HepG2 (cell line): ENCODE measurements around the gene HDGFL3. TPM values are rescaled to one million over a fixed set of nuclear protein-coding genes. Genes with fewer than 3 reads are reported as not detected.

Experiments used
- ATAC-seq: fragments of 200-7000 bp; cut with Tn5 transposase; 3 replicates; pipeline ENCODE4 v1.9.1; 2020; ENCODE audit warnings: mild to moderate bottlenecking, moderate library complexity
- BruUV-seq: library from RNA; stranded (reverse); fragments of 400-500 nt; replicated peaks from 2 replicates; lab custom pipeline; 2021; lab: Mats Ljungman, UMichigan
- CTCF ChIA-PET: fragments of 300-600 bp; formaldehyde crosslinking; extraction: SDS; loops from one replicate; lab custom pipeline; 2021; ENCODE audit warnings: low total read pairs, inconsistent platforms, low intra/inter-chr PET ratio; lab: Yijun Ruan, JAX
- POLR2A ChIA-PET: fragments of 350-600 bp; sonication (Branson Sonifier 250); formaldehyde crosslinking; loops from one replicate; lab custom pipeline; 2020; ENCODE audit warnings: antibody characterized with exemption, inconsistent platforms; lab: Yijun Ruan, JAX
- DNase-seq: peaks from one replicate; pipeline ENCODE4 v3.0.0-alpha.2; 2015; ENCODE audit warnings: low spot score
- FAIRE-seq: peaks from 3 replicates; lab custom pipeline; 2011; peaks lifted over from hg19 to GRCh38; lab: Jason Lieb, UNC
- H2AFZ ChIP-seq: one replicate; pipeline ENCODE4 v1.6.1; 2011; ENCODE audit warnings: low read length, inconsistent platforms
- H3K27ac ChIP-seq: fragments of 300-600 bp; 3 replicates; pipeline ENCODE4 v1.8.0; 2011; ENCODE audit warnings: mixed run types, mild to moderate bottlenecking, mixed read lengths, low read length, inconsistent platforms; ENCODE audit not compliant: insufficient read depth; ENCODE audit errors: extremely low read length
- H3K27me3 ChIP-seq, 2 experiments: fragments of 200-600 bp in 1 of 2; 2 replicates in 1 of 2; 3 replicates in 1 of 2; pipeline versions ENCODE4 v1.6.0 to v1.8.0; 2011; ENCODE audit warnings: low read length in 2 of 2, mild to moderate bottlenecking in 2 of 2, moderate library complexity in 2 of 2, inconsistent platforms in 1 of 2; ENCODE audit not compliant: insufficient read depth in 2 of 2, control insufficient read depth in 1 of 2
- H3K36me3 ChIP-seq, 2 experiments: fragments of 200-600 bp in 1 of 2; replicated peaks in 1 of 2; 2 replicates in 1 of 2; 3 replicates in 1 of 2; pipeline versions ENCODE4 v1.5.1 to v1.8.0; 2011; ENCODE audit warnings: low read length in 2 of 2, inconsistent platforms in 1 of 2; ENCODE audit not compliant: insufficient read depth in 2 of 2, control insufficient read depth in 1 of 2
- H3K4me1 ChIP-seq: 2 replicates; pipeline ENCODE4 v1.5.1; 2012; ENCODE audit warnings: low read length, inconsistent platforms; ENCODE audit not compliant: insufficient read depth
- H3K4me2 ChIP-seq: 2 replicates; pipeline ENCODE4 v1.6.0; 2011; ENCODE audit warnings: low read depth, low read length, inconsistent platforms
- H3K4me3 ChIP-seq, 3 experiments: fragments of 200-600 bp in 1 of 3; sonication (generic), shearing (Covaris generic) in 1 of 3; replicated peaks in 1 of 3; 2 replicates each; pipeline ENCODE4 v1.5.1; 2011 to 2016; ENCODE audit warnings: low read length in 3 of 3, inconsistent platforms in 2 of 3, low read depth in 2 of 3, mild to moderate bottlenecking in 2 of 3, control low read depth in 1 of 3, mixed read lengths in 1 of 3; ENCODE audit not compliant: insufficient read depth in 1 of 3
- H3K79me2 ChIP-seq: one replicate; pipeline ENCODE4 v1.6.1; 2011; ENCODE audit warnings: low read length, inconsistent platforms; ENCODE audit not compliant: insufficient read depth
- H3K9ac ChIP-seq: 2 replicates; pipeline ENCODE4 v1.6.0; 2011; ENCODE audit warnings: mild to moderate bottlenecking, low read depth, low read length, inconsistent platforms; ENCODE audit not compliant: insufficient read depth
- H3K9me3 ChIP-seq: 2 replicates; pipeline ENCODE4 v1.5.1; 2012; ENCODE audit warnings: mild to moderate bottlenecking, low read length
- H4K20me1 ChIP-seq: 2 replicates; pipeline ENCODE4 v1.6.0; 2011; ENCODE audit warnings: inconsistent platforms, mild to moderate bottlenecking, low read length, moderate library complexity; ENCODE audit not compliant: insufficient read depth
- ARID5B ChIP-seq: IDR thresholded peaks from 2 replicates; pipeline ENCODE4 v1.4.0; 2020; ENCODE audit warnings: mild to moderate bottlenecking, missing genetic modification reagents
- NFRKB ChIP-seq: fragments of 450-650 bp; IDR thresholded peaks from 2 replicates; pipeline ENCODE4 v1.6.1; 2017
- SALL1 ChIP-seq: sonication (generic); formaldehyde crosslinking; IDR thresholded peaks from 2 replicates; pipeline ENCODE4 v1.8.0; 2022; ENCODE audit warnings: mild to moderate bottlenecking, missing genetic modification reagents
- ZNF674 ChIP-seq: sonication (generic); formaldehyde crosslinking; IDR thresholded peaks from 2 replicates; pipeline ENCODE4 v1.5.0; 2020; ENCODE audit warnings: low read depth, mild to moderate bottlenecking, missing genetic modification reagents
- WGBS: methylation state at CpG from one replicate; pipeline ENCODE4 v1.1.6; 2017; ENCODE audit warnings: low lambda C conversion rate; 5-methylcytosine and 5-hydroxymethylcytosine counted together
- in situ Hi-C: cut with HindIII; loops from 2 replicates; pipeline ENCODE4 v1.10.0; 2017; ENCODE audit warnings: low pct_unique_long_range_greater_than_20kb; ENCODE audit not compliant: extremely low pct_ligation_motif_present
- intact Hi-C: fragments of 100-400 bp; cut with micrococcal nuclease; formaldehyde crosslinking; loops from one replicate; pipeline ENCODE4 v1.10.0; 2022; ENCODE audit not compliant: unreplicated experiment
- polyA plus RNA-seq, 8 experiments: library from polyadenylated mRNA; depleted of rRNA in 3 of 8; stranded (reverse) in 7 of 8; unstranded in 1 of 8; fragments of >200 nt; fragmentation: Illumina TruSeq in 4 of 8; extraction: Trizol in 4 of 8; gene quantifications; 2 replicates each; pipeline versions ENCODE4 v1.2.1 to v1.2.3, GENCODE V29; 2011 to 2016; ENCODE audit warnings: low read depth in 4 of 8, missing spikeins in 1 of 8, mixed read lengths in 1 of 8; ENCODE audit not compliant: insufficient read depth in 1 of 8
- total RNA-seq, 5 experiments: library from RNA; depleted of rRNA; stranded (reverse); fragments of >200 nt; fragmentation: Illumina TruSeq; extraction: Trizol; gene quantifications; 2 replicates each; pipeline ENCODE4 v1.2.3, GENCODE V29; 2016; ENCODE audit warnings: low read depth in 1 of 5
- TF ChIP-seq, protein P1 (sequence below): sonication (generic); formaldehyde crosslinking; IDR thresholded peaks from 2 replicates; pipeline ENCODE4 v1.4.0; 2020; ENCODE audit warnings: missing genetic modification reagents

HDGFL3 gene
- total and polyA plus RNA-seq, 2 of the 13 experiments (the other 11 are each of a cell fraction or from before 2014, with no cell fraction given), result 0.07 to 0.09 TPM

DNA sequence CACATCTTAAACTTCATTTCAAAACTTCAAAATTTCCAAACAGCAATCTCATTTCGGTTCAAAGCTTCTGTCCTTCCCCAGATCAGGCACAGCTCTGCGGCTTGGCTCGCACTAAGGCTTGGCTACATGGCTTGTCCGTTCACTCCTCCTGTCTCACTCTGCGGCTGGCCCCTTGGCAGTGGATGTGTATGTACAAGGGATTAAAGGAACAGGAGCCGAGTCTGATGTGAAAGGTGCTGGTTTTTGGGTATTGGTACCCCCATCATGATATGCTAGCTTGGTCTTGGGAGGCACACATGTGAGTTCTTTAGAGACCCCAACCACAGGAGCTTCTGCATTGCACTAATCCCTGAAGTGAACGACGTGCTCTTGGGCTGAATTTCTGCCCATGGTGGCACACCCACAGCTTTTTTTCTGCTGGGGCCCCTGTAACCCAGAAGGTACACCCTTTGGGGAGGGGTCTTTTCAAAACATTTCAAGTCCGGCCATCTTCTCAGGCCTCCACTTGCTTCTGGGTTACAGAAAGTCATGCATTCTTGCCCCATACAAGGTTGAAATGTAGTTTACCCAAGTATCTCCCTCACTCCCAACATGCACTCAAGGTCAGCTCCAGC, 87.5 kb downstream of the HDGFL3 start:
- Histone ChIP-seq H3K9me3 (no peaks in the 10 kb centered on the region), H3K4me3 (no peak overlapping the region), H3K4me2 (no peak overlapping the region), H3K27ac (no peak overlapping the region), H3K27me3 (peaks cover 2 to 44% of the 10 kb centered on the region in 2 experiments; a peak in 3 of 5 replicates), H3K79me2 (no peaks in the 10 kb centered on the region), H4K20me1 (no peaks in the 10 kb centered on the region), H3K4me1 (no peaks in the 10 kb centered on the region), H3K36me3 (no peaks in the 10 kb centered on the region), H3K9ac (no peak overlapping the region), H2AFZ (no peak overlapping the region)
- CTCF ChIA-PET, result no interaction called here
- ATAC-seq, result no peak
- DNase-seq, result no peak
- in situ Hi-C loops (no loop called here), intact Hi-C loops (no loop called here)
- POLR2A ChIA-PET, result no interaction called here
- 26% methylated on average over 7 of the region's 9 CpGs for WGBS
- BruUV-seq, result no TSS peak
- no peak for TF ChIP-seq NFRKB
- TF ChIP-seq SALL1 (CRISPR knock-in tag), result no peak
- no peak for TF ChIP-seq ARID5B (CRISPR knock-in tag)
- TF ChIP-seq ZNF674, result no peak
- TF ChIP-seq, protein P1, sequence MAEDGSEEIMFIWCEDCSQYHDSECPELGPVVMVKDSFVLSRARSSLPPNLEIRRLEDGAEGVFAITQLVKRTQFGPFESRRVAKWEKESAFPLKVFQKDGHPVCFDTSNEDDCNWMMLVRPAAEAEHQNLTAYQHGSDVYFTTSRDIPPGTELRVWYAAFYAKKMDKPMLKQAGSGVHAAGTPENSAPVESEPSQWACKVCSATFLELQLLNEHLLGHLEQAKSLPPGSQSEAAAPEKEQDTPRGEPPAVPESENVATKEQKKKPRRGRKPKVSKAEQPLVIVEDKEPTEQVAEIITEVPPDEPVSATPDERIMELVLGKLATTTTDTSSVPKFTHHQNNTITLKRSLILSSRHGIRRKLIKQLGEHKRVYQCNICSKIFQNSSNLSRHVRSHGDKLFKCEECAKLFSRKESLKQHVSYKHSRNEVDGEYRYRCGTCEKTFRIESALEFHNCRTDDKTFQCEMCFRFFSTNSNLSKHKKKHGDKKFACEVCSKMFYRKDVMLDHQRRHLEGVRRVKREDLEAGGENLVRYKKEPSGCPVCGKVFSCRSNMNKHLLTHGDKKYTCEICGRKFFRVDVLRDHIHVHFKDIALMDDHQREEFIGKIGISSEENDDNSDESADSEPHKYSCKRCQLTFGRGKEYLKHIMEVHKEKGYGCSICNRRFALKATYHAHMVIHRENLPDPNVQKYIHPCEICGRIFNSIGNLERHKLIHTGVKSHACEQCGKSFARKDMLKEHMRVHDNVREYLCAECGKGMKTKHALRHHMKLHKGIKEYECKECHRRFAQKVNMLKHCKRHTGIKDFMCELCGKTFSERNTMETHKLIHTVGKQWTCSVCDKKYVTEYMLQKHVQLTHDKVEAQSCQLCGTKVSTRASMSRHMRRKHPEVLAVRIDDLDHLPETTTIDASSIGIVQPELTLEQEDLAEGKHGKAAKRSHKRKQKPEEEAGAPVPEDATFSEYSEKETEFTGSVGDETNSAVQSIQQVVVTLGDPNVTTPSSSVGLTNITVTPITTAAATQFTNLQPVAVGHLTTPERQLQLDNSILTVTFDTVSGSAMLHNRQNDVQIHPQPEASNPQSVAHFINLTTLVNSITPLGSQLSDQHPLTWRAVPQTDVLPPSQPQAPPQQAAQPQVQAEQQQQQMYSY, result no peak
- no peak for FAIRE-seq
